HepG2 (cell line): ENCODE data around the gene STRN3. TPM values are rescaled to one million over a fixed set of nuclear protein-coding genes. Genes with fewer than 3 reads are reported as not detected.

Source experiments
- AGO1 ChIP-seq: fragments of 200-400 bp; formaldehyde crosslinking; IDR thresholded peaks from 2 replicates; pipeline ENCODE4 v1.6.1; 2017; ENCODE audit warnings: mild to moderate bottlenecking, low read depth, low read length, moderate library complexity; ENCODE audit not compliant: poor library complexity, severe bottlenecking
- ARNT2 ChIP-seq: sonication (generic); formaldehyde crosslinking; IDR thresholded peaks from 2 replicates; pipeline ENCODE4 v1.8.0; 2022; ENCODE audit warnings: mild to moderate bottlenecking, low read depth, missing genetic modification reagents, moderate library complexity
- CEBPB ChIP-seq: IDR thresholded peaks from 2 replicates; pipeline ENCODE4 v1.6.1; 2011; ENCODE audit warnings: low read depth, low read length, improper control_type of control experiment, borderline replicate concordance
- CEBPG ChIP-seq: IDR thresholded peaks from 2 replicates; pipeline ENCODE4 v1.6.1; 2016
- EEA1 ChIP-seq: sonication (generic); formaldehyde crosslinking; IDR thresholded peaks from 2 replicates; pipeline ENCODE4 v1.5.1; 2020; ENCODE audit warnings: mild to moderate bottlenecking, missing genetic modification reagents, borderline replicate concordance
- ERF ChIP-seq: IDR thresholded peaks from 2 replicates; pipeline ENCODE4 v1.6.1; 2018; ENCODE audit warnings: missing biosample characterization, missing genetic modification reagents
- FOXK2 ChIP-seq: fragments of 450-650 bp; IDR thresholded peaks from 2 replicates; pipeline ENCODE4 v1.6.1; 2016
- HOXA3 ChIP-seq: sonication (generic); formaldehyde crosslinking; IDR thresholded peaks from 2 replicates; pipeline ENCODE4 v1.5.0; 2020; ENCODE audit warnings: missing genetic modification reagents
- KMT2A ChIP-seq: sonication (generic); formaldehyde crosslinking; IDR thresholded peaks from 2 replicates; pipeline ENCODE4 v1.4.0; 2020; ENCODE audit warnings: missing genetic modification reagents
- MAFK ChIP-seq, 2 experiments: IDR thresholded peaks in 1 of 2; conservative IDR thresholded peaks in 1 of 2; 2 replicates each; pipeline ENCODE4 v1.6.1; 2011; ENCODE audit warnings: improper control_type of control experiment in 2 of 2, low read length in 2 of 2
- NCOA5 ChIP-seq: sonication (generic); formaldehyde crosslinking; IDR thresholded peaks from 2 replicates; pipeline ENCODE4 v1.4.0; 2020; ENCODE audit warnings: missing genetic modification reagents
- PAX8 ChIP-seq: sonication (generic); formaldehyde crosslinking; IDR thresholded peaks from 2 replicates; pipeline ENCODE4 v1.8.0; 2022; ENCODE audit warnings: mild to moderate bottlenecking, missing genetic modification reagents, borderline replicate concordance
- POLR2A ChIP-seq, 2 experiments: IDR thresholded peaks; 2 replicates each; pipeline ENCODE4 v1.6.1; 2011; ENCODE audit warnings: low read depth in 2 of 2, low read length in 2 of 2, mild to moderate bottlenecking in 1 of 2, moderate library complexity in 1 of 2; ENCODE audit not compliant: insufficient read depth in 1 of 2
- RORA ChIP-seq: sonication (generic); formaldehyde crosslinking; IDR thresholded peaks from 2 replicates; pipeline ENCODE4 v1.5.0; 2020; ENCODE audit warnings: mild to moderate bottlenecking, missing genetic modification reagents, moderate library complexity
- SOX13 ChIP-seq, 3 experiments: fragments of 450-650 bp in 1 of 3; sonication (generic) in 1 of 3; formaldehyde crosslinking in 1 of 3; IDR thresholded peaks in 2 of 3; conservative IDR thresholded peaks in 1 of 3; 2 replicates each; pipeline versions ENCODE4 v1.5.0 to v1.6.1; 2016 to 2020; ENCODE audit warnings: antibody characterized with exemption in 1 of 3, mild to moderate bottlenecking in 1 of 3, missing compliant biosample characterization in 1 of 3, missing genetic modification reagents in 1 of 3, moderate library complexity in 1 of 3
- SOX5 ChIP-seq: IDR thresholded peaks from 2 replicates; pipeline ENCODE4 v1.6.1; 2016; ENCODE audit warnings: borderline replicate concordance
- XRCC5 ChIP-seq: fragments of 200-400 bp; formaldehyde crosslinking; optimal IDR thresholded peaks from 2 replicates; pipeline ENCODE3; 2017; ENCODE audit warnings: mild to moderate bottlenecking, low read length
- ZNF160 ChIP-seq: sonication (generic); formaldehyde crosslinking; IDR thresholded peaks from 2 replicates; pipeline ENCODE4 v1.8.0; 2022; ENCODE audit warnings: mild to moderate bottlenecking, inconsistent platforms, missing genetic modification reagents
- ZNF234 ChIP-seq: sonication (generic); formaldehyde crosslinking; conservative IDR thresholded peaks from 2 replicates; pipeline ENCODE4 v1.5.1; 2020; ENCODE audit warnings: mild to moderate bottlenecking, missing genetic modification reagents
- ZNF460 ChIP-seq: sonication (generic); formaldehyde crosslinking; IDR thresholded peaks from 2 replicates; pipeline ENCODE4 v1.5.1; 2020; ENCODE audit warnings: missing genetic modification reagents, mild to moderate bottlenecking, borderline replicate concordance
- ZNF558 ChIP-seq: sonication (generic); formaldehyde crosslinking; IDR thresholded peaks from 2 replicates; pipeline ENCODE4 v1.9.0; 2022; ENCODE audit warnings: mild to moderate bottlenecking, missing genetic modification reagents, borderline replicate concordance
- ZNF605 ChIP-seq: sonication (generic); formaldehyde crosslinking; IDR thresholded peaks from 2 replicates; pipeline ENCODE4 v1.8.0; 2022; ENCODE audit warnings: mild to moderate bottlenecking, missing genetic modification reagents
- ZSCAN31 ChIP-seq: sonication (generic); formaldehyde crosslinking; IDR thresholded peaks from 2 replicates; pipeline ENCODE4 v1.5.0; 2020; ENCODE audit warnings: low read depth, mild to moderate bottlenecking, missing genetic modification reagents
- polyA plus RNA-seq, 8 experiments: library from polyadenylated mRNA; depleted of rRNA in 3 of 8; stranded (reverse) in 7 of 8; unstranded in 1 of 8; fragments of >200 nt; fragmentation: Illumina TruSeq in 4 of 8; extraction: Trizol in 4 of 8; gene quantifications; 2 replicates each; pipeline versions ENCODE4 v1.2.1 to v1.2.3, GENCODE V29; 2011 to 2016; ENCODE audit warnings: low read depth in 4 of 8, missing spikeins in 1 of 8, mixed read lengths in 1 of 8; ENCODE audit not compliant: insufficient read depth in 1 of 8
- total RNA-seq, 5 experiments: library from RNA; depleted of rRNA; stranded (reverse); fragments of >200 nt; fragmentation: Illumina TruSeq; extraction: Trizol; gene quantifications; 2 replicates each; pipeline ENCODE4 v1.2.3, GENCODE V29; 2016; ENCODE audit warnings: low read depth in 1 of 5
- TF ChIP-seq, protein P1 (sequence below): sonication (generic); formaldehyde crosslinking; IDR thresholded peaks from 2 replicates; pipeline ENCODE4 v1.9.0; 2021; ENCODE audit warnings: missing genetic modification reagents, borderline replicate concordance
- TF ChIP-seq, protein P2 (sequence below): sonication (generic); formaldehyde crosslinking; IDR thresholded peaks from 2 replicates; pipeline ENCODE4 v1.4.0; 2020; ENCODE audit warnings: mild to moderate bottlenecking, missing genetic modification reagents
- TF ChIP-seq, protein P3 (sequence below), 2 experiments: sonication (generic) in 1 of 2; formaldehyde crosslinking in 1 of 2; IDR thresholded peaks; 2 replicates each; pipeline versions ENCODE4 v1.5.1 to v1.6.1; 2011 to 2020; ENCODE audit warnings: borderline replicate concordance in 1 of 2, low read depth in 1 of 2, low read length in 1 of 2, mild to moderate bottlenecking in 1 of 2, missing genetic modification reagents in 1 of 2, moderate library complexity in 1 of 2

The STRN3 gene
- total and polyA plus RNA-seq, 2 of the 13 experiments (the other 11 are each of a cell fraction or from before 2014, with no cell fraction given), result 49.4 to 123 TPM

DNA sequence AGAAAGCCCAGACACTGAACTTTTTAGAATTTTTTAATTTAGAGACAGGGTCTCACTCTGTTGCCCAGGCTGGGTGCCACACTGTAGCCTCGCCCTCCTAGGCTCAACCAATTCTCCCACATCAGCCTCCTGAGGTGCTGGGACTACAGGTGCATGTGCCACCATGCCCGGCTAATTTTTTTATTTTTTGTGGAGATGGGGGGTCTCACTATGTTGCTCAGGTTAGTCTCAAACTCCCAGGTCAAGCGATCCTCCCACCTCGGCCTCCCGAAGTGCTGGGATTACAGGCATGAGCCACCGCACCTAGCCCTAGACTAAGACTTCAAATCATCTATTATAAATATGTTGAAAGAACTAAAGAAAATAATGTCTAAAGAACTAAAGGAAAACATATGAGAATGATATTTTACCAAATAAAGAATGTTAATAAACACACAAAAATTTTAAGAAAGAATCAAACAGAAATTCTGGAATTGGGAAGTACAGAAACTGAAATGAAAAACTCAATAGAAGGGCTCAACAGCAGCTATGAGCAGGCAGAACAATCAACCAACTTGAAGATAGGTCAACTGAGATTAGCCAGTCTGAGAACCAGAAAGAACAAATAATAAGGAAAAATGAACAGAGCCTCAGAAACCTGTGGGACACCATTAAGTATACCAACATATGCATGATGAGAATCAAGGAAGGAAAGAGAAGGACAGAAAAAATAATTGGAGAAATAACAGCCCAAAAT is 27.0 kb downstream of the STRN3 start (continued):
- TF ChIP-seq, protein P1, sequence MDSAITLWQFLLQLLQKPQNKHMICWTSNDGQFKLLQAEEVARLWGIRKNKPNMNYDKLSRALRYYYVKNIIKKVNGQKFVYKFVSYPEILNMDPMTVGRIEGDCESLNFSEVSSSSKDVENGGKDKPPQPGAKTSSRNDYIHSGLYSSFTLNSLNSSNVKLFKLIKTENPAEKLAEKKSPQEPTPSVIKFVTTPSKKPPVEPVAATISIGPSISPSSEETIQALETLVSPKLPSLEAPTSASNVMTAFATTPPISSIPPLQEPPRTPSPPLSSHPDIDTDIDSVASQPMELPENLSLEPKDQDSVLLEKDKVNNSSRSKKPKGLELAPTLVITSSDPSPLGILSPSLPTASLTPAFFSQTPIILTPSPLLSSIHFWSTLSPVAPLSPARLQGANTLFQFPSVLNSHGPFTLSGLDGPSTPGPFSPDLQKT, result no peak
- TF ChIP-seq ZNF234 (CRISPR knock-in tag) (no peak), ZNF558 (0 out of 2 replicates have a peak, but pooled peaks have one; percentile 45), HOXA3 (CRISPR knock-in tag) (no peak), CEBPG (no peak), FOXK2 (no peak), RORA (0 out of 2 replicates have a peak, but pooled peaks have one; percentile 70), XRCC5 (no peak), ZSCAN31 (CRISPR knock-in tag) (no peak), ERF (no peak), SOX13 (IDR thresholded peaks at IDR 0.05) (no peak), SOX13 (CRISPR knock-in tag; conservative IDR thresholded peaks at IDR 0.05 in 1 of 2, IDR thresholded peaks at IDR 0.05 in 1 of 2) (no peak), POLR2A (IDR thresholded peaks at IDR 0.05; ENCODE audit: insufficient read depth in 1 of 2, low read depth in 2 of 2, low read length in 2 of 2) (no peak), ZNF605 (no peak), KMT2A (no peak), ARNT2 (CRISPR knock-in tag) (no peak), PAX8 (CRISPR knock-in tag) (no peak), SOX5 (CRISPR knock-in tag) (no peak), CEBPB (no peak), EEA1 (CRISPR knock-in tag) (no peak), MAFK (conservative IDR thresholded peaks at IDR 0.05 in 1 of 2, IDR thresholded peaks at IDR 0.05 in 1 of 2; ENCODE audit: low read length in 2 of 2) (no peak), ZNF160 (peak; percentile 99), NCOA5 (CRISPR knock-in tag) (no peak), AGO1 (no peak), ZNF460 (CRISPR knock-in tag) (no peak)
- TF ChIP-seq, protein P2, sequence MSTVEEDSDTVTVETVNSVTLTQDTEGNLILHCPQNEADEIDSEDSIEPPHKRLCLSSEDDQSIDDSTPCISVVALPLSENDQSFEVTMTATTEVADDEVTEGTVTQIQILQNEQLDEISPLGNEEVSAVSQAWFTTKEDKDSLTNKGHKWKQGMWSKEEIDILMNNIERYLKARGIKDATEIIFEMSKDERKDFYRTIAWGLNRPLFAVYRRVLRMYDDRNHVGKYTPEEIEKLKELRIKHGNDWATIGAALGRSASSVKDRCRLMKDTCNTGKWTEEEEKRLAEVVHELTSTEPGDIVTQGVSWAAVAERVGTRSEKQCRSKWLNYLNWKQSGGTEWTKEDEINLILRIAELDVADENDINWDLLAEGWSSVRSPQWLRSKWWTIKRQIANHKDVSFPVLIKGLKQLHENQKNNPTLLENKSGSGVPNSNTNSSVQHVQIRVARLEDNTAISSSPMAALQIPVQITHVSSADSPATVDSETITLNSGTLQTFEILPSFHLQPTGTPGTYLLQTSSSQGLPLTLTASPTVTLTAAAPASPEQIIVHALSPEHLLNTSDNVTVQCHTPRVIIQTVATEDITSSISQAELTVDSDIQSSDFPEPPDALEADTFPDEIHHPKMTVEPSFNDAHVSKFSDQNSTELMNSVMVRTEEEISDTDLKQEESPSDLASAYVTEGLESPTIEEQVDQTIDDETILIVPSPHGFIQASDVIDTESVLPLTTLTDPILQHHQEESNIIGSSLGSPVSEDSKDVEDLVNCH (CRISPR knock-in tag), result no peak
- TF ChIP-seq, protein P3, sequence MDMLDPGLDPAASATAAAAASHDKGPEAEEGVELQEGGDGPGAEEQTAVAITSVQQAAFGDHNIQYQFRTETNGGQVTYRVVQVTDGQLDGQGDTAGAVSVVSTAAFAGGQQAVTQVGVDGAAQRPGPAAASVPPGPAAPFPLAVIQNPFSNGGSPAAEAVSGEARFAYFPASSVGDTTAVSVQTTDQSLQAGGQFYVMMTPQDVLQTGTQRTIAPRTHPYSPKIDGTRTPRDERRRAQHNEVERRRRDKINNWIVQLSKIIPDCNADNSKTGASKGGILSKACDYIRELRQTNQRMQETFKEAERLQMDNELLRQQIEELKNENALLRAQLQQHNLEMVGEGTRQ (IDR thresholded peaks at IDR 0.05; ENCODE audit: low read depth, low read length), result no peak
- TF ChIP-seq, protein P3 (CRISPR knock-in tag; IDR thresholded peaks at IDR 0.05; ENCODE audit: borderline replicate concordance), result no peak
